Hepatocyte (in vitro differentiated cells): ENCODE measurements around the gene ABCC9. TPM values are rescaled to one million over a fixed set of nuclear protein-coding genes. Genes with fewer than 3 reads are reported as not detected.

Source experiments
- DNase-seq: peaks from one replicate; pipeline ENCODE4 v3.0.0-alpha.2; 2016; ENCODE audit warnings: low spot score
- H2AFZ ChIP-seq: fragments of 200-600 bp; sonication (generic); 2 replicates; pipeline ENCODE4 v1.6.0; 2016; ENCODE audit warnings: antibody characterized with exemption, mild to moderate bottlenecking
- H3K27ac ChIP-seq: fragments of 200-600 bp; sonication (generic); 2 replicates; pipeline ENCODE4 v1.5.1; 2016; ENCODE audit warnings: mild to moderate bottlenecking
- H3K27me3 ChIP-seq: fragments of 200-600 bp; sonication (generic); 2 replicates; pipeline ENCODE4 v1.6.1; 2016
- H3K36me3 ChIP-seq: fragments of 200-600 bp; sonication (generic); replicated peaks from 2 replicates; pipeline ENCODE4 v1.5.1; 2016; ENCODE audit warnings: low read depth; ENCODE audit not compliant: insufficient read depth
- H3K4me1 ChIP-seq: fragments of 200-600 bp; sonication (generic); 2 replicates; pipeline ENCODE4 v1.5.1; 2016; ENCODE audit warnings: mild to moderate bottlenecking, moderate library complexity; ENCODE audit not compliant: insufficient read depth
- H3K4me2 ChIP-seq: fragments of 200-600 bp; sonication (generic); 2 replicates; pipeline ENCODE4 v1.6.0; 2016
- H3K4me3 ChIP-seq: fragments of 200-600 bp; sonication (generic); 2 replicates; pipeline ENCODE4 v1.5.1; 2016; ENCODE audit warnings: mild to moderate bottlenecking
- H3K79me2 ChIP-seq: fragments of 200-600 bp; sonication (generic); 2 replicates; pipeline ENCODE4 v1.6.0; 2017; ENCODE audit warnings: mild to moderate bottlenecking
- H3K9me2 ChIP-seq: fragments of 200-600 bp; sonication (generic); replicated peaks from 2 replicates; pipeline ENCODE4 v1.6.0; 2017; ENCODE audit warnings: mild to moderate bottlenecking; ENCODE audit not compliant: insufficient read depth
- H3K9me3 ChIP-seq: fragments of 200-600 bp; sonication (generic); 2 replicates; pipeline ENCODE4 v1.5.1; 2016; ENCODE audit warnings: low read depth, mild to moderate bottlenecking
- H4K20me1 ChIP-seq: fragments of 200-600 bp; sonication (generic); 2 replicates; pipeline ENCODE4 v1.6.0; 2016; ENCODE audit warnings: mild to moderate bottlenecking; ENCODE audit not compliant: insufficient read depth, poor library complexity, severe bottlenecking
- EZH2 ChIP-seq: fragments of 200-600 bp; sonication (generic); IDR thresholded peaks from 2 replicates; pipeline ENCODE4 v1.6.1; 2016; ENCODE audit warnings: antibody characterized with exemption, mild to moderate bottlenecking, borderline replicate concordance
- EZH2phosphoT487 ChIP-seq: fragments of 200-600 bp; sonication (generic); IDR thresholded peaks from one replicate; pipeline ENCODE4 v1.6.1; 2018; ENCODE audit warnings: antibody characterized with exemption, mild to moderate bottlenecking, low read depth, moderate library complexity; ENCODE audit not compliant: unreplicated experiment, severe bottlenecking
- WGBS: methylation state at CpG from one replicate; pipeline ENCODE4 v1.1.6; 2016; ENCODE audit warnings: low lambda C conversion rate; ENCODE audit errors: missing lambda C conversion rate; 5-methylcytosine and 5-hydroxymethylcytosine counted together
- polyA plus RNA-seq: library from polyadenylated mRNA; unstranded; fragments of >200 nt; fragmentation: Nextera tagmentation; extraction: Ambion mirVana; gene quantifications from 2 replicates; pipeline ENCODE4 v1.2.1, GENCODE V29; 2016
- total RNA-seq: library from RNA; depleted of rRNA; stranded (reverse); fragments of >200 nt; gene quantifications from 2 replicates; pipeline ENCODE4 v1.2.3, GENCODE V29; 2014
- TF ChIP-seq, protein P1 (sequence below): fragments of 200-600 bp; sonication (generic); IDR thresholded peaks from 2 replicates; pipeline ENCODE4 v1.5.1; 2016; ENCODE audit warnings: antibody characterized with exemption, mild to moderate bottlenecking; ENCODE audit not compliant: poor library complexity

The ABCC9 gene
- total and polyA plus RNA-seq, 2 experiments from 2014 or later = 0.68 to 10.0 TPM

DNA sequence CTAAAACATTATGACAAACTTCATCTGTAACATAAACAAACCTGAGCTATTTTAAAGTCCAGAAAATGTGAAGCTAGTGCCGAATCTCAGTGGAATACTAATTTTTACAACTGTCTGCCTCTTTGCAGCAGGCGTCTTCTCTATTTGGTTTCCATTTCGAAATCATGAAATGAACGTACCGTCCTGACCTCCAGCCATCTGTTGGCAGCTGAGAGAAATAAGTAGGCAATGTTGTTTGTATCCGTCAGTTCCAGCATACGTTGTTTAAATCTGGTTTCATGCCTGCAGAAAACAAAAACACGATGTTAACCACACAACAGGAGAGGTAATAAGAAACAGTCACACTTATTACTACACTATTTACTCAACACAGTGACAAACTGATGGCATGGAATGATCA is 112.4 kb downstream of the ABCC9 start:
- Histone ChIP-seq H3K4me1 (no peaks in the 10 kb centered on the region), H3K4me2 (no peak overlapping the region), H2AFZ (no peak overlapping the region), H3K9me2 (no peaks in the 10 kb centered on the region), H3K79me2 (no peaks in the 10 kb centered on the region), H3K27me3 (no peaks in the 10 kb centered on the region), H3K9me3 (no peaks in the 10 kb centered on the region), H3K27ac (no peak overlapping the region), H4K20me1 (no peaks in the 10 kb centered on the region), H3K36me3 (no peaks in the 10 kb centered on the region), H3K4me3 (no peak overlapping the region)
- DNase-seq = no peak
- 76% methylated on average over 8 of the region's 8 CpGs for WGBS
- TF ChIP-seq EZH2phosphoT487 (no peak), EZH2 (no peak)
- TF ChIP-seq, protein P1, sequence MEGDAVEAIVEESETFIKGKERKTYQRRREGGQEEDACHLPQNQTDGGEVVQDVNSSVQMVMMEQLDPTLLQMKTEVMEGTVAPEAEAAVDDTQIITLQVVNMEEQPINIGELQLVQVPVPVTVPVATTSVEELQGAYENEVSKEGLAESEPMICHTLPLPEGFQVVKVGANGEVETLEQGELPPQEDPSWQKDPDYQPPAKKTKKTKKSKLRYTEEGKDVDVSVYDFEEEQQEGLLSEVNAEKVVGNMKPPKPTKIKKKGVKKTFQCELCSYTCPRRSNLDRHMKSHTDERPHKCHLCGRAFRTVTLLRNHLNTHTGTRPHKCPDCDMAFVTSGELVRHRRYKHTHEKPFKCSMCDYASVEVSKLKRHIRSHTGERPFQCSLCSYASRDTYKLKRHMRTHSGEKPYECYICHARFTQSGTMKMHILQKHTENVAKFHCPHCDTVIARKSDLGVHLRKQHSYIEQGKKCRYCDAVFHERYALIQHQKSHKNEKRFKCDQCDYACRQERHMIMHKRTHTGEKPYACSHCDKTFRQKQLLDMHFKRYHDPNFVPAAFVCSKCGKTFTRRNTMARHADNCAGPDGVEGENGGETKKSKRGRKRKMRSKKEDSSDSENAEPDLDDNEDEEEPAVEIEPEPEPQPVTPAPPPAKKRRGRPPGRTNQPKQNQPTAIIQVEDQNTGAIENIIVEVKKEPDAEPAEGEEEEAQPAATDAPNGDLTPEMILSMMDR = no peak

DNA sequence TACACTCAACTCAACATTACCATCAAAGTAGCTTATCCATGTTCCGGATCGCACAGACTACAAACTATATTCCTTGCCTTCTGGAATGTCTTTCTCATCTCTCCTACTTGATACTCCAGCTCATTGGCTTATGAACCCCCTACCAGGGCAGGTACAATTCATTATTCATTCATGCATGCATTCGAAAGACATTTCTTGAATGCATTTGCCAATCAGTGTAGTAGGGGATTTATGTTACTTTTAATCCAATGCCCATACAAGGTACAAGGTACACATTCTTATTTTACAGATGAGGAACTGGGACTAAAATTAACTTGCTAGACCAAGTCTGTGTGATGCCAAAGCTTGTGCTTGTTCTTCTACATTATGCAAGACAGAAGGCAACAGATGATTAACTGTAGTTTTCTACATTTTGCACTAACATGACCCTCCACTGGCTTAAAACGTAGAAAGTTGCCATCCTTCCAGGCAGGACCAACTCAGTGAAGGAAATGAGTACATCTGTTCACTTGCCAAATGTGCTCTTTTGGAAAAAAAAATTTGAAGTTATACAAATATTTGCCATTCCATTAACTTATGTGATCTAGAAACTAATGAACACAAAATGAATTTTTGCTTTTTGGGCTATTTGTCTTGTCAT is 113.0 kb downstream of the ABCC9 start:
- Histone ChIP-seq H4K20me1 (no peaks in the 10 kb centered on the region), H2AFZ (no peak overlapping the region), H3K27me3 (no peaks in the 10 kb centered on the region), H3K4me3 (no peak overlapping the region), H3K36me3 (no peaks in the 10 kb centered on the region), H3K4me1 (no peaks in the 10 kb centered on the region), H3K27ac (no peak overlapping the region), H3K79me2 (no peaks in the 10 kb centered on the region), H3K4me2 (no peak overlapping the region), H3K9me2 (no peaks in the 10 kb centered on the region), H3K9me3 (no peaks in the 10 kb centered on the region)
- TF ChIP-seq EZH2phosphoT487 = no peak
- TF ChIP-seq, protein P1 = no peak
- no peak for DNase-seq
- WGBS = 93% methylated on average over 4 of the region's 4 CpGs

DNA sequence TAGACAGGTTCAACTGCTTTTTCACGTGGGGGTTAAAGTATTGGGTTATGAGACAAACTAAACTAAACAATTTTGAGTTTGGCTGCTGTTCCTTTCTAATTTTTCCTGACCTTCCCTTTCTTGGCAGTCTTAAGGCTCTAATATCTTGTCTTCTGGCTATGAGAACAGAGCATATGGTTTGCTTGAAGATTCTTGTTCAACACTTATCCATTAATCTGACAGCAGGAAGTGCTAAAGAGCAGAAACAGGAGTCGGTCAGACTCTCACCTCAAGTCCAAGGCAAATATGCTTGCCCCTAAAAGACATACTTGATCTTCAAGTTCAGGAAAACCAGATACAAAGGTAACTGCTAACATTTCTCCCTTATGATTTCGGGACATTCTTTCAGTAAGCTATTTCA is 114.1 kb downstream of the ABCC9 start:
- Histone ChIP-seq H3K36me3 (no peaks in the 10 kb centered on the region), H4K20me1 (no peaks in the 10 kb centered on the region), H3K4me3 (no peak overlapping the region), H3K9me2 (no peaks in the 10 kb centered on the region), H3K27me3 (no peaks in the 10 kb centered on the region), H3K27ac (no peak overlapping the region), H3K9me3 (no peaks in the 10 kb centered on the region), H3K79me2 (no peaks in the 10 kb centered on the region), H3K4me1 (no peaks in the 10 kb centered on the region), H3K4me2 (no peak overlapping the region), H2AFZ (no peak overlapping the region)
- no peak for DNase-seq
- TF ChIP-seq EZH2phosphoT487 (no peak), EZH2 (no peak)
- TF ChIP-seq, protein P1 = no peak
- 45% methylated on average over 3 of the region's 3 CpGs for WGBS

DNA sequence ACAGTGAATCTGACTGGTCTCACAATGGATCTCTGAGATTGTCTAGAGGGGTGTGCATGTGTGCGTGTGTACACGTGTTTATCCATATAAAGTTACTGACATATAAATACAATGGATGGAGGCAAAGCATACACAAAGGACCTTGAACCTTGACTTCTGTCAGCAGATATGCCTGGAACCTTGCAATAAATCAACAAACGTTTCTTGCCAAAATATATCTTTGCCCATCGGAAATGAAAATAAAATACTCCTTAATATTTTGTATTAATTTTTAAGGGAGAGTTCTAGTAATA is 114.7 kb downstream of the ABCC9 start:
- Histone ChIP-seq H3K4me1 (no peaks in the 10 kb centered on the region), H3K4me3 (no peak overlapping the region), H3K9me3 (no peaks in the 10 kb centered on the region), H3K36me3 (no peaks in the 10 kb centered on the region), H3K4me2 (no peak overlapping the region), H3K27ac (no peak overlapping the region), H3K9me2 (no peaks in the 10 kb centered on the region), H2AFZ (no peak overlapping the region), H3K79me2 (no peaks in the 10 kb centered on the region), H4K20me1 (no peaks in the 10 kb centered on the region), H3K27me3 (no peaks in the 10 kb centered on the region)
- no peak for DNase-seq
- no peak for TF ChIP-seq EZH2phosphoT487
- no peak for TF ChIP-seq EZH2
- TF ChIP-seq, protein P1 = no peak
- 75% methylated on average over 4 of the region's 4 CpGs for WGBS
